Measurements from ENCODE around the gene CACNB3. TPM values are rescaled to one million over a fixed set of nuclear protein-coding genes. Genes with fewer than 3 reads are reported as not detected.
A peak's percentile ranks its signal among the peaks of the same experiment; 100 is the strongest.

Gene CACNB3
- total RNA-seq, result 10 to 100 TPM in 3 of 4 donors, 1 to 10 TPM in 1; 9.4 to 39.2 (median 30.1) TPM

GRCh38 chr12:48817873-48818830, at the start of gene CACNB3:
Gene CACNB3, plus strand, starts transcription at chr12:48818496. Its CDS starts 434 bp downstream, at chr12:48818930.
- TF ChIP-seq POLR2AphosphoS5 (IDR thresholded peaks at IDR 0.05) (no peak), EP300 (IDR thresholded peaks at IDR 0.05) (no peak), POLR2A (IDR thresholded peaks at IDR 0.05) (no peak)
- TF ChIP-seq, protein P1, sequence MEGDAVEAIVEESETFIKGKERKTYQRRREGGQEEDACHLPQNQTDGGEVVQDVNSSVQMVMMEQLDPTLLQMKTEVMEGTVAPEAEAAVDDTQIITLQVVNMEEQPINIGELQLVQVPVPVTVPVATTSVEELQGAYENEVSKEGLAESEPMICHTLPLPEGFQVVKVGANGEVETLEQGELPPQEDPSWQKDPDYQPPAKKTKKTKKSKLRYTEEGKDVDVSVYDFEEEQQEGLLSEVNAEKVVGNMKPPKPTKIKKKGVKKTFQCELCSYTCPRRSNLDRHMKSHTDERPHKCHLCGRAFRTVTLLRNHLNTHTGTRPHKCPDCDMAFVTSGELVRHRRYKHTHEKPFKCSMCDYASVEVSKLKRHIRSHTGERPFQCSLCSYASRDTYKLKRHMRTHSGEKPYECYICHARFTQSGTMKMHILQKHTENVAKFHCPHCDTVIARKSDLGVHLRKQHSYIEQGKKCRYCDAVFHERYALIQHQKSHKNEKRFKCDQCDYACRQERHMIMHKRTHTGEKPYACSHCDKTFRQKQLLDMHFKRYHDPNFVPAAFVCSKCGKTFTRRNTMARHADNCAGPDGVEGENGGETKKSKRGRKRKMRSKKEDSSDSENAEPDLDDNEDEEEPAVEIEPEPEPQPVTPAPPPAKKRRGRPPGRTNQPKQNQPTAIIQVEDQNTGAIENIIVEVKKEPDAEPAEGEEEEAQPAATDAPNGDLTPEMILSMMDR (IDR thresholded peaks at IDR 0.05), result no peak
- ATAC-seq, result peak; percentile 37
- WGBS, 2 donors (ENCODE audit: low coverage in 1 of 2), result 0% methylated on average over 14 to 25 of the region's 79 CpGs
- Histone ChIP-seq H3K27ac (peak within 1 kb of the TSS in 3 of 4 donors; percentile 64 to 80 (median 76)), H3K27me3 (no peaks in the 10 kb centered on the region), H3K9me3 (no peaks in the 10 kb centered on the region), H3K4me3 (peak within 1 kb of the TSS; percentile 45 to 63), H3K4me1 (peaks cover 0 to 52% (median 29%) of the 10 kb centered on the region in 3 donors), H3K36me3 (peaks cover 0 to 2% of the 10 kb centered on the region in 2 donors)

DNA sequence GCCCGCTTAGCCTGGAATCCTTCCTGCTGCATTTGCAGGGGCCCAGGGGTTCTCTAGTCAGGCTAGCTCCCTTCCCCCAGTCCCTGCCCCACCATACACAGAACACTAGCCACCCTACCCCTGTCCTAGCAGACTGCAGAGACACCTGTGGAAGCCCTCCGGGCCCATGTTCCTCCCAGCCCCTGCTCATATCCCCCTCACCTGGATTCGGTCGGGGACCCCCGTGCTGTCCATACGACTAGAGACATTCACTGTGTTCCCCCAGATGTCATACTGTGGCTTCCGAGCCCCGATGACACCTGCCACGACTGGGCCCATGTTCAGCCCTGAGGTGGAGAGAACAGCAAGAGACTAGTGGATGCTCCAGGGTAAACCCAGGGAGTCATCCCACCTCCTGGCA, 49.6 kb upstream of the CACNB3 start:
- H3K4me3 ChIP-seq, result no peak overlapping the region
- peaks cover 0 to 21% (median 0%) of the 10 kb centered on the region in 3 donors for H3K4me1 ChIP-seq
- WGBS, 2 donors (ENCODE audit: low coverage in 1 of 2), result 80% methylated on average over 1 of the region's 9 CpGs; no CpG with 5 or more reads in 1 of the 2 donors
- no peak overlapping the region for H3K27ac ChIP-seq
- H3K27me3 ChIP-seq, result no peaks in the 10 kb centered on the region
- peaks cover 0 to 93% of the 10 kb centered on the region in 2 donors for H3K36me3 ChIP-seq
- H3K9me3 ChIP-seq, result no peaks in the 10 kb centered on the region
- ATAC-seq, result no peak
- TF ChIP-seq, protein P1 (IDR thresholded peaks at IDR 0.05), result no peak
- TF ChIP-seq POLR2A (IDR thresholded peaks at IDR 0.05) (no peak), POLR2AphosphoS5 (IDR thresholded peaks at IDR 0.05) (no peak), EP300 (IDR thresholded peaks at IDR 0.05) (no peak)

- no peak for TF ChIP-seq POLR2AphosphoS5 (IDR thresholded peaks at IDR 0.05)
- TF ChIP-seq, protein P1 (IDR thresholded peaks at IDR 0.05), result no peak
- no peak for TF ChIP-seq EP300 (IDR thresholded peaks at IDR 0.05)
- TF ChIP-seq POLR2A (IDR thresholded peaks at IDR 0.05), result no peak
- no peak overlapping the region for H3K4me3 ChIP-seq
- H3K36me3 ChIP-seq, result peaks cover 0 to 100% of the 10 kb centered on the region in 2 donors
- no peaks in the 10 kb centered on the region for H3K9me3 ChIP-seq
- 93% methylated on average over 3 to 6 of the region's 10 CpGs for WGBS, 2 donors (ENCODE audit: low coverage in 1 of 2)
- peaks cover 0 to 21% (median 0%) of the 10 kb centered on the region in 3 donors for H3K4me1 ChIP-seq
- ATAC-seq, result no peak
- H3K27me3 ChIP-seq, result no peaks in the 10 kb centered on the region
- H3K27ac ChIP-seq, result no peak overlapping the region
Observed at GRCh38 chr12:48770756-48771155, 47.5 kb upstream of the CACNB3 start.

- Histone ChIP-seq H3K4me1 (peaks cover 0 to 14% (median 0%) of the 10 kb centered on the region in 3 donors), H3K27ac (no peak overlapping the region), H3K27me3 (no peaks in the 10 kb centered on the region), H3K9me3 (no peaks in the 10 kb centered on the region), H3K4me3 (no peak overlapping the region), H3K36me3 (peaks cover 0 to 100% of the 10 kb centered on the region in 2 donors)
- 100% methylated on average over 1 of the region's 13 CpGs; no CpG with 5 or more reads in 1 of the 2 donors for WGBS, 2 donors (ENCODE audit: low coverage in 1 of 2)
- ATAC-seq, result no peak
- TF ChIP-seq EP300 (IDR thresholded peaks at IDR 0.05) (no peak), POLR2A (IDR thresholded peaks at IDR 0.05) (no peak)
- TF ChIP-seq, protein P1 (IDR thresholded peaks at IDR 0.05), result no peak
Observed at GRCh38 chr12:48771588-48772112, 46.6 kb upstream of the CACNB3 start.
